ENCODE results near the gene OSM.
A peak's percentile ranks its signal among the peaks of the same experiment; 100 is the strongest.

Gene OSM

DNA sequence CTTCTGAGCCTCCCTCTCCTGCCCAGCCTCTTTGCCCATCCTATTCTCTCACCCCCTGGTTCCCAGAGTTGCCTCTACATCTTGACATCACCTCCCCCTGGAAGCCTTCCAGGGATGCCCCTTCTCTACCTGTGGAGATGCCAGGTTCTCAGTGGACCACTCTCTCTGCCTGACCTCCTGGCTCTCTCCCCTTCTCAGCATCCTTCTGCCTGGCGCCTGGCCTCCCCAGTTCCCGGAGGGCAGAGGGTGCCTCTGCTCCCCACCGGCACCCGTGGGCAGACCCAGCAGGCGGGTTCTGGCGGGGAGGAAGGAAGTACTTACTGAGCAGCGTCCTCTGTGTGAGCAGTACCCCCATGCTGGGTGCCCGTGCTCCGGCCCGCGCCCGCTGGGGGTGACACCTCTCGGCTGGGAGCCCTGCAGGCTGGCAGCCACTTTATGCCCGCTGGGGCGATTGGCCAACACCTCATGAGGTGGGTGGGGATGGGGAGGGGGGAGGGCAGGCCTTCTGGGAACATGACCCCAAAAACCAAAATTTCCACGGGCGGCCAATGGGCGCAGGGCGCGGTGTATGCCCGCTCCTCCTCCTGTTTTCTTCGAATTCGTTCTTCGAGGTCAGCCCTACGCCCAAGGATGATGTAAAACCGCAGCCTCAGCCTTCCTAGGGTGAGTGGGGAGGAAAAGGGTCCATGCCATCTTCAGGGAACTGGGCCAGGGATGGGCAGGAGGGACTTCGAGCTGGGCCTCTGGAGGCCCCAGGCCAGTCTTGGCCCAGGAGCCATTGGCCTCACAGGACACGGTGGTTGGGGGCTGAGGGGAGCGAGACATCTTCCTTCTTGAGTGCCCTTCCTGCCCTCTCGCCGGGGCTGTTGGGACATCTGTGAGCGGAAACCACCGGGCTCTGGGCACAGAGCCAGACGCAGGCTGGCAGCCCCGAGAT lies at the start of gene OSM:
TSS of gene OSM (minus strand) at position 407 of the 937 bp plus-strand sequence. CDS start at position 355, 52 bp downstream.
- DNase-seq (ENCODE audit: low read depth): peak; percentile 55

DNA sequence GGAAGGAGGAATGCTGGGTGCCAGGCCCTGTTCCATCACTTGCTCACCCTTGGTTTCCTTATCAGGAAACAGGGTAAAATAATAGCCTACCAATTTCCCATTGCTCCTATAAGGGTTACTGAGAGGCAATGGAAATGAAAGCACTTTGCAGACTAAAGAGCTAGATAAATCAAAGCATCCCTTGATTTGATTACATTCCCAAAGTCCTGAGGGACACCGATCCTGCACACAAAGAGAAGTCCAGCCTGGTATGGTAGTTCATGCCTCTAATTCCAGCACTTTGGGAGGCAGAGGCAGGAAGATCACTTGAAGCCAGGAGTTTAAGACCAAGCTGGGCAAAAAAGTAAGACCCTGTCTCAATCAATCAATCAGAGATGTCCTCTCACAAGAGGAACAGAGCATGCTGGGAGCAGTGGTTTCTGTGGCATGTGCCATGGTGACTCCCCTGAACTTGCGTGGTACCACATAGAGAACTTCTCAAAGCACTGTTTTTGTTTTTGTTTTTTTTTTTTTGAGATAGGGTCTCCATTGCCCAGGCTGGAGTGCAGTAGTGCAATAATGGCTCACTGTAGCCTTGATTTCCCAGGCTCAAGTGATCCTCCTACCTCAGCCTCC lies 49.4 kb upstream of the OSM start:
- DNase-seq (ENCODE audit: low read depth): no peak

DNA sequence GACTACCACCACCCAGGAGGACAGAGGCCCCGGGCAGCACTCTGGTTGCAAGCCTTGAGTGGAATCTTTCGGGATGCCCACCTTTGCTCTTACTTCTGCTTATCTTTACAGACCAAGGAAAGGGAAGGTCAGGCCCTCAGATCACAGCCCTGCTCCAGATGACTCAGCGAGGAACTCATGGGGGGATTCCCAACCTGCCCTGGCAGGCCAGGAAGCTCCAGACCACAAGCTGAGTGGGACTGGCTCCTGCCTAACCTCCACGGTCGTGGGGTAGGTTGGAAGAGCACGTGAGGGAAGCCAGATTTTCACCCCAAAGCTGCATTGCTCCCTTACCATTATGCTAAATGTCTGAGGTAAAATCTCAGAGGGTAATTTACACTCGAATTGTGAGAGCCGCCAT lies 48.3 kb upstream of the OSM start:
- DNase-seq (ENCODE audit: low read depth): no peak

DNA sequence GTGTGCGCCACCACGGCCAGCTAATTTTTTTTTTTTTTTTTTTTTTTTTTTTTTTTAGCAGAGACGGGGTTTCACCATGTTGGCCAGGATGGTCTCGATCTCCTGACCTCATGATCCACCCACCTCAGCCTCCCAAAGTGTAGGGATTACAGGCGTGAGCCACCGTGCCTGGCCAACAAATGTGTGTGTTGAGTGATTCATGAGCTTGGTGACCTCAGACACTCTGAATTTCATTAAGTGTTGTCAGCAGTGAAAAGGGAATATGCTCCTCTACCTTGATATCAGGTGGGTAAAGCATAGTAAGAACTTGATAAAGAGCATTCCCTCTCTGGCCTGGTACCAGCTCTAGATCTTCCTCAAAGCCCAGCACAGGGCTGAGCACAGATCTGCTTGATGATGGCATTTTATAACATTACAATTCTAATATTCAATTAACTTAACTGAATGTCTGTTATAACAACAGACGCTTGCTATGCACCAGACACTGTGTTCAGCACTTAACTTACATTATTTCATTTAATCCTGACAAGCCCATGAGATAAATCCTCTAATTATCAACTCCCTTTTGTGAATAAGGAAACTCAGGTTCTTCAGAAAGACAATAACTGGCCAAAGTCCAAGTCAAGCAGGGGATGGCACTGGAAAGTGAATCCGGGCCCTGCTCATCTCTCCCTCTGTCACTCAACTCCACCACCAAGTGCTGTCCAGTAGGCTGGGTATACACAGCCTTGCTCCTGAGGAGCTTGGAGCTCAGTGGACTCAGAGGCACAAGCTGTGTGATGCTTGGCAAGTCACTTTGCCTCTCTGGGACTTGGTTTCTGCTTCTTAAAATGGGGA lies 47.1 kb upstream of the OSM start:
- no peak for DNase-seq (ENCODE audit: low read depth)

DNA sequence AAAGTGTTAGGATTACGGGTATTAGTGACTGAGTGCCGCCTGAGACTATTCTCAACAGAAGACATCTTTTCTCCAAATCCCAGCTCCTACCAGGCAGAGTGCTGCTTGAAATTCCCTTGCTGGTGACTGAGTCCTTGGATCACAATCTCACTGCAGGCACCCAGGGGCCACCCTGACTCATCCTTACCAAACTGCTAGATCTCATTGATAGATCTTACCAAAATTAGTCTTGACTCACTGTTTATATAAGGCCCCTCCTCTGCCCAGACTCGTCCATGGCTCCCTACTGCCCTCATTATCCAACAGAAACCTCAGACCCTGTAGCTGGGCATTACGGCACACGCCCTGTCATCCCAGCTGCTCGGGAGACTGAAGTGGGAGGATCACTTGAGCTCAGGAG lies 45.4 kb upstream of the OSM start:
- no peak for DNase-seq (ENCODE audit: low read depth)

DNA sequence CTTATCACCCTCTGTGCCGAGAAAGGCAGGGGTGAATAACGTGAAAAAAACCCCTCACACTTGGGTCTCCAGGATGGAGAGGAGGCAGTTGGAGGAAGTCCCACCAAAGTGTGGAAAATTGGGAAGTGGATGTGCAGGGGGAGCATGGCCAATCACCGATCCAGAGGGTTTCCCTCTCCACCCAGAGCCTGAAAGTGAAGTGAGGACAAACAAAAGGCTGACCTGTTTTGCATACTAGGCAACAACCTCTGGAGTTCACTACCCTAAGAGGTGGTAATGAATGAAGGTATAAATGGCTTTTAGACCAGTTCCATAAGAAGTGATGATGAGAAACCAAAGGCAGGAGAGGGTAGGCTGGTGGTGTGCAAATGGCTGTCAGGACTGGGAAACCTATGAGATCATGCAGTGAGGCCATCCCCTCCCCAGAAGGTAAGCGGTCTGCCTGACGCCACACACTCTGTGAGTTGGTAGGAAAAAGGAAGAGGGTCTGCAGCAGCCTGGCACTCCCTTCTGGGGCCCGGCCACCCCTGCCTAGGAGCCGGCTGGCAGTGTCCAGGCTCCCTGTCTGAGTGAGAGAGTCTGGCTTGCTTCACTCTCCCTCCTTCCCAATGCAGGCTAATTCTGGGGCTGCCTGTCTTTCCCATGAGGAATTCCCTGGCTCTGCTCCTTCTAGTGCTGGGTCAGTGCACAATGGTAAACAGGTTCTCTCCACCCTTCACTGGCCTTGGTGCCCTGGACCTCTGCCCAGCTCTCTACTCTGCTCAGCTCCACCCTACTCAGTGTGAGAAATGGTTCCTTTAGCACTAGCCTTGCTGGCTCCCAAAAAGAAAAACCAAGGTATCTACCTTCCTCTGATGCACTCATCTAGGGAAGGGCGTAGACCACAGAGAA lies 44.5 kb upstream of the OSM start:
- no peak for DNase-seq (ENCODE audit: low read depth)

DNA sequence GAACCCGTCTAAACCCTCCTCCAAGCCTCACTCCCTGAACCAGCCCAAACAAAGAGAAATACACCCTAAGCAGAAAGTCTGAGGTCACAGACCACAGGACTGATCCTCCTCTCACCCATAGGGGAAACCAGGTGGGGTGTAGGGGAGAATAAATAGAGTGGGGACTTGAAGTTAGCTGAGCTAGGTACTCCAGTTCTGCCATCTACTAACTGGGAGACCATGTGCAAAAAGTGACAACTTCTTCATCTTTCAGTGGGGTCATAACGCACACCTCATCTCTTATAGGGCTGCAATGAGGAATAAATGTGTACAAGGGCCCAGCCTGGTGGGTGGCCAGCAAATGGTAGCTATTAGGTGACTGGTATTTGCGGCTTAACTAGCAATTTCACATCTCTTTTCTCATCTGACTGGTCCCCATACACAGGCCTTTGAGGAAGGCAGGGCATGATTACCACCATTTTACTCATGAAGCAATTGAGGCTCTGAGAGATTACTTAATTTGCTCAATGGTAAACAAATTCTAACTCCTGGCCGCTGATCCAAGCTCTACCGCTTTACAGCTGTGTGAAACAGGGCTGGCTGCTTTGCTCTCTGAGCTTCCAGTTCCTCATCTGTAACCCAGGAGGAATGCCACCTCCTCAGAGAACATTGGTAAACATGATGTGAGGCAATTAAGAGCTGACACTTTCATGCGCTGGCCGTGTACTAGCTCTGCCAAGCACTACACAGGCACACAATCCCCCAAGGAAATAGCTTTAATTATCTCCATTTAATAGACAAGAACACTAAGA lies 43.5 kb upstream of the OSM start:
- no peak for DNase-seq (ENCODE audit: low read depth)

DNA sequence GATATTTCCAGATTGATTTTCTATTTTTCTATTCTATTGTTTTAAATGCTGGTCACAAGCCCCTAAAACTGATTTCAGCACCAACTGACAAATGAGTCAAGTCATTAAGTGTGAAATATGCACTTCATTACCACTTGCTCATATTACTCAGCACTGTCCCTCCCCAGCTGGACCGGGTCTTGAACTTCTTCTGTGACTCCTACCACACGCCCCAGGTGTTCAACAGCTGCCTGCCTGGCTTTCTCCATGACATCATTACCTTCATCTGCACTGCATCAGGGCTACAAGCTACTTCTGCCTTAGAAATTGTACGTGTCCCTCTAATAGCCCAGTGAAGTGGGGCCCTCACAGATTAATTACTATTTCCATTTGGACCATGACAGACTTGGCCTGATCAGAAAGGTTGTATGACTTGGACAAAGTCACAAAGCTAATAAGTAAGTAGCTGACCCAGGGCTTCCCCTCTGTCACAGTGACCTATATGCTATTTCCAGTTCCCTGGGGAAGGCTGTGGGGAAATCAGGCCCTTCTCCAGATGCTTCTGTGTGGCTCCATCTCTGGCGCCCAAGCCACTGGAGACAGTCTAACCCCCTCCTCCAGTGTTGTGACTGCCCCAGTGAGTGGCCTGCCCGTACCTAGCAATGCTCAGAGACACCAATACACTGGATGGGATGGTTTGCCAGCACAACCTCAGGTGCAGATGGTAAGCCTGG lies 42.0 kb upstream of the OSM start:
- no peak for DNase-seq (ENCODE audit: low read depth)

DNA sequence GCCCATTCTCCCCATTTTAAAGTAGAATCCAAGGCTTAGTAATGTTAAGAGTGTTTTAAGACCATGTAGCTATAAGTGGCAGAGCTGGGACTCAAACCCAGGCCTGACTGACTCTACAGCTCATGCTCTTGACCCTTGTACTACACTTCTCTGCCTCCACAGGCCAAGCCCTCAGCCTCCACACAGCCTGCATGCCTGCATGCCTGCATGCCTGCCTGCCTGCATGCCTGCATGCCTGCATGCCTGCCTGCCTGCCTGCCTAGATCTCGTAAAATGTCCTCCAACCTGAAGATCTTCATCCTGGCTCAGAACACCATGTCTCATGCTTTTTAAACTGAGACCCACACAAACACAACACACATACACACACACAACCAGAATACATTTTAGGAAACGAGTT lies 41.4 kb upstream of the OSM start:
- DNase-seq (ENCODE audit: low read depth): no peak

DNA sequence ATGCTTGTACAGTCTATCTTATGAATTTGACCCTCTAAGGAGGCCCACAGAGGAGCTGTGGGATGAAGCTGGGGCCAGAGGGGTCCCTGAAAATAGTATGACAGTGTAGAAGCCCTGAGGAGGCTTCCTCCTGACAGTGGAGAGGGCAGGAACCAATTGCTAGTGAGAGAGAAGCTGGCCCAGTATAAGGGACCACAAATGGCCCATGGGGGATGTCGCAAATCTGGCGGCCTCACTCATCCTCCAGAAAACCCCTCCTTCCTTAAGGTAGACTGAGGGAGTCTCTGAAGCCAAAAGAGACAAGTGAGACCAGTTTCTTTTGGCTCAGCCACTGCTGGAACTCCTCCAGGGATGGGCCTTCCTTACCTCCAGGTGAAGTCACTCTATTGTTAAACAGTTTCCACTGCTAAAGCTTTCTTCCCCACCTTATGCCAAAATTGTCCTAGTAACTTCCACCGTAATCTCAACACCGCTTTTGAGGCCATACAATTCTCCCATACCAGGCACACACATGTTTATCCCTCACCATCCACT lies 40.5 kb upstream of the OSM start:
- DNase-seq (ENCODE audit: low read depth): no peak

DNA sequence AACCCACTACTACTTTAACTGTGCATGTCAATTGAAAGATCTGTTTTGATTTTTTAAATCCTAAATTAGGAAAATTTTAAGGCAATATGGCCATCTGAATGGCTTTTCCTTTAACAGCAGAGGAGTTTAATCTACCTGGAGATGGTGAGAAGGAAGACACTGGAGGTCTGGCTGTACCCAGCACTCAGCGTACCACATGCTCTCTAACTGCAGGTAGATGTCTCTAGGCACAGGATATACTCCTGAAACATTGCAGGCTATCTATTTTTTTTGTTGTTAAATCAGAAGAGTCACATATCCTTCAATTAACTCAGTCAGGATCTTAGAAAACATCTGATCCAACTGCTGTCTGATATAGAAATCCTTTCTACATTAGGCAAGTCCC lies 40.0 kb upstream of the OSM start:
- DNase-seq (ENCODE audit: low read depth): no peak

DNA sequence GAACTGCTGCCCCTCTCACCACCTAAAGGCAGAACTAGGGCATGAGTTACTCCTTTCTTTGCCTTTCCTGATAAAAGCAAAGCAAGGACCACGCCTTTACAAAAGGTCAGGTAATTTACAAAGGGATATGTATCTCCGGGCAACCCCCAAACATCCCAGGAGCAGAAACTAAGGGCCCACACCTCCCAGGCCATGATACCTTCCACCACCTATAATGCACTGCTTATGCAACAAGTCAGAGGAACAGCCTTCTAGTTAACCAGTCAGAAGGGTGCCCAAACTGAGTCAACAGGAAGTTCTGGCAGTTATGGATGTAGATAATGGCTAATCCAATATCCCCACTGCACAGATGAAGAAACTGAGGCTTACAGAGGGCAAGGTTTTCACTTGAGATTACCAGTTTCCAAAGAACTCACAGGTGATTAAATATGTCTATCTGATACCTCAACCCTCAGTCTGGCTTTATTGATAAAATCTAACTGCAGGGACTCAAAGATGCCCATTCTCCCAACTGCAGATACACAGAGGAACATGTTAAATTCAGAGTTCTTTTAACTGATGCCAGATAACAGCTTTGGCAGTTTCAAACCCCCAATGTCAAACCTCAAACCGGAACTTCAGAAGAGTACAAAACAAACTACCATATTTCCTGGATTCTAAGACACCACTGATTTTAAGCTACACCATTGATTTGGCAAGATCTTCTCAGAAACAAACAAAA lies 39.4 kb upstream of the OSM start:
- no peak for DNase-seq (ENCODE audit: low read depth)

DNA sequence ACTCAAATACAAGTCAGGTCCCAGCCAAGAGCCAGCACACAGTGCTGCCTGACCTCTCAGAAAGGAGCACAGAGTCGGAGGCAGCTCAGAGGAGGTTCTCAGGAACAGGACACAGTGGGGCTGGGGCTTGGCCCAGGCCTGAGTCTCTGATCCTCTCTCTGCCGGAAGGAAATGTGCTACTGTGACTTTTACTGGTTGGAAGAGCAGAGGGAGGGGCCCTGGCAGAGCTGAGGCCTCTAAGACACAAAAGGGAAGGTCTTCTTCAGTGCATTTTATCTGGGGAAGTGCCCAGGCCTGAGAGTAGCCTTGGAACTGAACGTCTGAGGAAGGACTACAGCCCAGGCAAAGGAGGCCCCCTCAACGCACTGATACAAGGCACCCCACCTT lies 38.9 kb upstream of the OSM start:
- no peak for DNase-seq (ENCODE audit: low read depth)

DNA sequence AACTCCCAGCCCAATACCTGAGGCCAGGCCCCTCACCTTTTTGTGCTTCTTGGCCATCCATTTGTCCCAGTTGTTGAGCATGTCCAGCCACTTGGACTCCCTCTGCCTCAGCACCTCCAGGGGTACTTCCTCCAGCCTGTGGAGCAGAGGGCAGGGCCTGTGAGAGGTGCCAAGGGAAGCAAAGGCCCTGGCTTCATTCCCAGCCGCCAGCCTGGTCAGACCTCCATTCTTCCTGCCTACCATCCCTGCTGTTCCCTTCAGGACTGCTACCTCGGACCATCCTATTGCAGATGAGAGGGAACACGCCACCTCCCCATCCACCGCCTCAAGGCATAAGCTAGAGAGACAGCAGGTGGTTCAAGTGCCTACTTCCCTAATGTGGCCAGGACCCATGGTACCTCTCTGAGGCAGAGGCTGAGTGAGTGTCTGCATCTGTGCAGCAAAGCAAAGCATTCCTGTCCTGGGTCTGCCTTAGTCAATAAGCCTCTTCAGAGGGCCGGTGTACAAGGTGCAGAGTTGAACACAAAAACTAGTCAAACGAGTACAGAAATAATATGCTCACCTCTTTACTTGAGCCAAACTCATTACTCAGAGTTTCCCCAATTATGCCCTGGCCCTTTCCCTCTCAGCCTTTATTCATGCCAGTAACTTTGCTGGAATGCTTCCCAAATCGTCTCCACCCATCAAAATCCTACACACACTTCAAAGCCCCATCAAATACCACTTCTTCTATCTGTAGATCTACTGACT lies 38.0 kb upstream of the OSM start:
- DNase-seq (ENCODE audit: low read depth): no peak

DNA sequence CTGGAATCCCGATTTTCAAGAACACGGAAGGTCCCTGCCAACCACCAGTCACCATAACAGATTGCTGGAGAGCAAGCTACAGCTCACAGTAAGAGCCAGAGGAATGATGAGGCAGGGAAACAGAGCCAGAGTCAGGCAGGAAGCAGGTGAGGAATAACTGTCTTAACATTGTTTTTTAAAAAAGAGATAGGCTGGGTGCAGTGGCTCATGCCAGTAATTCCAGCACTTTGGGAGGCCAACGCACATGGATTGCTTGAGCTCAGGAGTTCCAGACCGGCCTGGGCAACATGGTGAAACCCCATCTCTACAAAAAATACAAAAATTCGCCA lies 36.1 kb upstream of the OSM start:
- no peak for DNase-seq (ENCODE audit: low read depth)

DNA sequence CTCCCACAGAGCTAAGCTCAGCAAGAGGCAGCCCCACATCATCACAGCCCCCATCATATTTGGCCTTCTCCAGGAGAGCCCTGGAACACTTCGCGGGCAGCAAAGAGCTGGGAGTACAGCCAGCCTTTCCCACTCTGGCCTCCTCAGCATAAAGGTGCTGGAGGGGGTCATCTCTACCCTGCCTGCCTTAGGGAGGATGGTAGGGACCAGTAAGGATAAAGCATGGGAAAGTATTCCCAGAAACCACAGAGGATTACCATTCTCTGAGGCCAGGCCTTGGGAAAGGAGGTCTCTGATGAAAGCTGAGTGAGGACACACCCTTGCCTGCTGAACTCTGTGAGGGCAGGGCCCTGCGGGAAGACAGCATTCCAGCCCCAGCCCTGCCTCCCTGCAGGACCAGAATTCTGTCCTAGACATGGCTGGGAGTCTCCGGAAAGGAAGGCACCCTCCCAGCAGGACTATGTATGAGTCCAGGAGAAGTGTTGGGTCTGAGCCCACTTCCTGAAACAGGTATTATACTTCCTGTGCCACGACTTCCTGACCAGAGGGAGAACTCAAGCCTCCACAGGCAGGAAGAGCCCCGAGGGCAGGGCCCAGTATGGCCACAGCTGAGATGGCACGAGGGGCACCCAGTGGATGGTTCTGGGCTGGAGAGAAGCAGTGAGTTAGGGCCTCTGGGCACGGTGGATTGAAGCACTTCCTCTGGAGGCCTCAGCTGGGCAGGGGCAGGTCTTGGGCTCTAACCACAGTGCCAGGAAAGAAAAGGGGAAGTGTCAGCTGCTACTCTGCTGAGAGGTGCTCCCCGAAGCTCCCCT lies 35.6 kb upstream of the OSM start:
- no peak for DNase-seq (ENCODE audit: low read depth)

DNA sequence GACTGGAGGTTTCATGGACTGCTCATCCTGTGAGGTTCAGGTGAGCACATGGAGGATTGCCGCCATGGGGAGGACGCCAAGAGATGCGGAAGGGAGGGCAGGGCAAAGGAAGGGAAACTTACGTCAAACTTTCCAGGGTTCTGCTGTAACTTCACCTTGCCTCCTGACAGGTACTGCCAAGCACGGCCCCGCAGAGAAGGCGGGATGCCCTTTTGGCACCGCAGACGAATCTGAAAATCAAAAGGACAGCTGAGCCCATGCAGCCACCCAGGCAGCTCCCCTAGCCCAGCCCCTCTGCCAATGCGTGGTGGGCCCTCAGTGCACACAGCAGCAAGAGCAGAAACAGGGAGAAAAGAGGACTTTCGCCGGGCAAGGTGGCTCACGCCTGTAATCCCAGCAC lies 32.7 kb upstream of the OSM start:
- DNase-seq (ENCODE audit: low read depth): no peak

All from activated gamma-delta T cell treated with anti-CD3 and anti-CD28 coated beads, Interleukin-2, amount 50 U/mL, for 16 hours (primary cell).